IPS DF 6.9 (cell line): ENCODE measurements around the gene TMEM245.

Experiments
- DNase-seq: peaks from one replicate; pipeline ENCODE4 v3.0.0-alpha.2; 2013; ENCODE audit warnings: low read depth, low spot score
- H3K27ac ChIP-seq: one replicate; pipeline ENCODE4 v1.5.1; 2013; ENCODE audit warnings: low read length, control low read depth
- H3K27me3 ChIP-seq: 2 replicates; pipeline ENCODE4 v1.6.1; 2013; ENCODE audit warnings: mild to moderate bottlenecking, low read length; ENCODE audit not compliant: control insufficient read depth, insufficient read depth
- H3K36me3 ChIP-seq: 2 replicates; pipeline ENCODE4 v1.6.1; 2013; ENCODE audit warnings: low read length; ENCODE audit not compliant: control insufficient read depth, insufficient read depth
- H3K4me1 ChIP-seq: 2 replicates; pipeline ENCODE4 v1.6.1; 2013; ENCODE audit warnings: low read length; ENCODE audit not compliant: control insufficient read depth, insufficient read depth
- H3K4me3 ChIP-seq: 2 replicates; pipeline ENCODE4 v1.5.1; 2013; ENCODE audit warnings: mild to moderate bottlenecking, low read length
- H3K9me3 ChIP-seq: 2 replicates; pipeline ENCODE4 v1.6.1; 2013; ENCODE audit warnings: low read length, inconsistent platforms; ENCODE audit not compliant: control insufficient read depth, insufficient read depth
- WGBS: extraction: QIAGEN DNeasy Blood & Tissue Kit; methylation state at CpG from one replicate; pipeline ENCODE4 v1.1.7; 2013; ENCODE audit warnings: mixed read lengths, missing lambda C conversion rate; ENCODE audit not compliant: insufficient read length, insufficient coverage; 5-methylcytosine and 5-hydroxymethylcytosine counted together

The TMEM245 gene

DNA sequence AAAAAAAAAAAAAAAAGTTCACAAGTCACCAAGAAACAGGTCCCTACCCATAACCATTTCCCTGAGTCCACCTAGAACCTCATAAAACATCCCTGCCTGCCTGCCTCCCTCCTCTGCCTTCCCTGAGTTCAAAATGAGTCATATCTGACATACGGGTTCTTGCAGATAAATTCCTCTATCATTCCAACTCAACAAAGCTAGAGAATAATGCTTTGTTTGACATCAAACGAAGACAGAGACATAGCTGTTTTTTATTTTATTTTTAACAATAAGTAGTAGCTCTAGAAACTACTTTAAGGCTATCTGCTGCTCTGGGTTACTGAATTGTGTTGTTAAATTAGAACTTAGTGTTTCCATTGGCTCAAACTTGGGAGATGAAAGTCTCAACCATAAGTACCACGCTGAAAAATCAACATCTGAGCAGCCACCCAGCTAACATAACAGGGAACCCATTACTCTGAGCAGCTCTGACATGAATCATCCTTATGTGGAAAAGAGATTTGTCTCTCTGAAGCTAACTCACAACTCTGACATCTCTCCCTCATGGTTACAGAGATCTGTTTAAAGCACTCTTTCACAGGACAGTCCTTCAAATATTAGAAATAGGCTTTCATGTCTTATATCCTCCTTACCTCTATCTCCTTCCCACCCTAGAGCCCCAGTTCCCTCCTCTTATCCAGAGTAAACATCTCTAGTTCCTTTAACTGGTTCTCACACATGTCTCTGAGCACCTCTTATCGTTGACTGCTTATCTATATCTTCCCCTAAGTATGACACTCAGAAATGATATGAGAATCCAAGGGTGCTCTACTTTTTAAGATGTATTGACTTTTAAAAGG is 12.1 kb downstream of the TMEM245 start:
- no peaks in the 10 kb centered on the region for H3K9me3 ChIP-seq
- DNase-seq, result no peak
- H3K36me3 ChIP-seq, result no peaks in the 10 kb centered on the region
- H3K27me3 ChIP-seq, result no peaks in the 10 kb centered on the region
- no peak overlapping the region for H3K4me3 ChIP-seq
- WGBS, result no CpG with 5 or more reads among the region's 4 CpGs
- H3K27ac ChIP-seq, result no peak overlapping the region
- no peaks in the 10 kb centered on the region for H3K4me1 ChIP-seq

GRCh38 chr9:109101810-109102209 is 17.9 kb downstream of the TMEM245 start:
- DNase-seq, result no peak
- no peak overlapping the region for H3K4me3 ChIP-seq

DNA sequence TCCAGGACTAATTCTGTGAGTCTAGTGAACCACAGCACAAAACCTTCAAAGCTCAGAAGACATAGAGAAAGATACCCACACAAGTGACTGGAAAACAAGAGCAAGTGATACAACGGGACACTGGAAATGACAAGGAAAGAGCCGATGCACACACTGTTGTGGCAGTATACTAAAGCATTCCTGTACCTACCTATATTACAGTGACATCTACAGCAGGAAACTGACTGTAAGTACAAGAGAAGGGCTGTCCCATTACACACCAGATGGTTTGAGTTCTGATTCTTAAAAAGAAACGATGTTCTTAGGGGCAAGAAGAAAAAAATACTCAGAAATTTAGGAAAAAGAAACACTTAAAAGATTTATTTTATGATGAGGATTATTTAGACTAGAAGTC is 18.5 kb downstream of the TMEM245 start:
- Histone ChIP-seq H3K4me1 (peaks cover 4% of the 10 kb centered on the region; the same call in 1 of the 2 replicates), H3K27ac (no peak overlapping the region), H3K36me3 (no peaks in the 10 kb centered on the region), H3K9me3 (no peaks in the 10 kb centered on the region), H3K4me3 (no peak overlapping the region), H3K27me3 (no peaks in the 10 kb centered on the region; the same call in 1 of the 2 replicates)
- WGBS, result no CpG with 5 or more reads among the region's 3 CpGs
- no peak for DNase-seq

More at GRCh38 chr9:109101810-109102209, 17.9 kb downstream of the TMEM245 start:
- no CpG with 5 or more reads among the region's 3 CpGs for WGBS
- peaks cover 4% of the 10 kb centered on the region; the same call in 1 of the 2 replicates for H3K4me1 ChIP-seq
- no peak overlapping the region for H3K27ac ChIP-seq
- no peaks in the 10 kb centered on the region; the same call in 1 of the 2 replicates for H3K27me3 ChIP-seq
- H3K36me3 ChIP-seq, result no peaks in the 10 kb centered on the region
- H3K9me3 ChIP-seq, result no peaks in the 10 kb centered on the region

- Histone ChIP-seq H3K27ac (no peak overlapping the region), H3K9me3 (no peaks in the 10 kb centered on the region), H3K4me3 (no peak overlapping the region), H3K36me3 (no peaks in the 10 kb centered on the region), H3K4me1 (peaks cover 4% of the 10 kb centered on the region; the same call in 1 of the 2 replicates), H3K27me3 (no peaks in the 10 kb centered on the region; the same call in 1 of the 2 replicates)
- no peak for DNase-seq
- no CpG with 5 or more reads among the region's 3 CpGs for WGBS
Observed at GRCh38 chr9:109100543-109101201, 19.1 kb downstream of the TMEM245 start.

DNA sequence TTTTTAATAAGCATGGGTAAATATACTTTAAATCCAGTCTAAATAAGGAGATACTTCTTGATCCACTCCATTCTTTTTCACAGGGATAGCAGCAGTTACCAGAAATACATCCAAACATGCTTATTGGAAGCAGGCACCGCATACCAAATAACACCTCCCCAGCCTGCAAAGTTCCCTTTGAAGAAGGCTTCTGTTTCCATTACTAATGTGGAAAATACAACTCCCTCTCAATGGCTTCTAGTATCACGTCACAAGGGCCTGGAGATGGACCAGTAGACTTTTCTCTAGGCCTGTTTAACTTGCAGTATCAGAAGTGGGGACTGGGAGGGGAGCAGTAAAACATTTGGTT is 20.8 kb downstream of the TMEM245 start:
- no peak overlapping the region for H3K27ac ChIP-seq
- no peaks in the 10 kb centered on the region for H3K36me3 ChIP-seq
- no peak overlapping the region for H3K4me3 ChIP-seq
- H3K27me3 ChIP-seq, result no peaks in the 10 kb centered on the region; the same call in 1 of the 2 replicates
- no peaks in the 10 kb centered on the region for H3K9me3 ChIP-seq
- no CpG with 5 or more reads among the region's 2 CpGs for WGBS
- H3K4me1 ChIP-seq, result peaks cover 4% of the 10 kb centered on the region; the same call in 1 of the 2 replicates
- DNase-seq, result no peak

DNA sequence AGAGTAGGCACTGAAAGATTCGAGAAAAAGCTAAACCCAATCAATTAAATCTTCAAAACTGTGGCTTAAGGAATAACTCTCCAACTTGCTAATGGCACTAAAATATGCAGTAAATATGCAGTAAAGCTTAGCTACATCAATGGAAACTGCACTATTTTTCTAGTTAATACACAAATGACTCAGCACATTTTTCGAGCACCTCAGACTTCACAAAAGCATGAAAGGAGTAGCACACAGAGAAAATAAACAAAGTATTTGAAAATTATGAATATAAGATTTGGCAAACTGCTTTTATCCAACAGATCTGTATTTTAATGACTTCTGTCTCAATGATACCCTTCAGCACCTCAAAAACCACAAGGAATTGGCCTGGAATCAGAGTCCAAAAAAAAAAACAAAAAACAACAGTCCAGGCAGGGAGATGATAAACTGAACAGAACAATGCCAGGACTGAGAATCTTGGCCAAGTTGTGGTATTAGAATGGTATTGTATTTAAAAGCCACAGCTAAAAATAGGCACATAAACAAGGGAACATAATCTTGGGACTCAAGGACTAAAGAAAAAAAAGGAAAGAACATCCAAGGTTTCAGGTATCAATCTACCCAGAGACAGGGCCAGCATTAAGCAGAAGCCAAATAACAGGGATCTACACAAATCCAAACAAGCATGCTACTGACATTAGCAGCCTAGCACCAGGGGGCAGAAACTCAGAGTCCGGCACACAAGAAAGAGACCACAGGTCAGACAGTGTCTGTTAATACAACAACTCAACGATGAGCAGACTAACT is 21.4 kb downstream of the TMEM245 start:
- Histone ChIP-seq H3K36me3 (no peaks in the 10 kb centered on the region), H3K4me1 (peaks cover 4% of the 10 kb centered on the region; the same call in 1 of the 2 replicates), H3K9me3 (no peaks in the 10 kb centered on the region), H3K27ac (no peak overlapping the region), H3K27me3 (no peaks in the 10 kb centered on the region; the same call in 1 of the 2 replicates), H3K4me3 (no peak overlapping the region)
- WGBS, result no CpG with 5 or more reads among the region's 4 CpGs
- no peak for DNase-seq

DNA sequence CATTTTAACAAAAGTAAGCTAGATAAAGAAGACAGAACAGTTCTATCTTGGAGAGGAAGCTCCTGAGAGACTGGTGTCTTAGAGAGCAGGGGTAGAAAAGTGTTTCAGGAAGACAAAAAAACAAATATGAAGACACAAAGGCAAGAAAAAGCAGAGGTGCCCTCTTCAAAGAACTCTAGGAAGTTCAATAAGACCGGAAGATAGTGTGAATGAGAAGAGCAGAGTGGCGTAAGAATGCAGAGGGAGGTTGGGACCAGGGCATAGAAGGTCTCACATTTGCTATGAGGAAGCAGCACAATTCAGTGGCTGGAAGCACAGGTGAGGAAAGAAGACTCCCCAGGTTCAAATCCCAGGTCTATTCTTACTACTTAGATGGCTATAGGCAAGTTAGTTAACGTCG is 22.6 kb downstream of the TMEM245 start:
- no peak overlapping the region for H3K27ac ChIP-seq
- peaks cover 4% of the 10 kb centered on the region; the same call in 1 of the 2 replicates for H3K4me1 ChIP-seq
- no peaks in the 10 kb centered on the region for H3K9me3 ChIP-seq
- no peaks in the 10 kb centered on the region for H3K36me3 ChIP-seq
- no peak overlapping the region for H3K4me3 ChIP-seq
- no peak for DNase-seq
- WGBS, result no CpG with 5 or more reads among the region's 4 CpGs
- no peaks in the 10 kb centered on the region; the same call in 1 of the 2 replicates for H3K27me3 ChIP-seq

GRCh38 chr9:109095321-109095720 is 24.4 kb downstream of the TMEM245 start:
- no peaks in the 10 kb centered on the region; the same call in 1 of the 2 replicates for H3K27me3 ChIP-seq
- DNase-seq, result no peak
- no peak overlapping the region for H3K27ac ChIP-seq
- no CpG with 5 or more reads among the region's 3 CpGs for WGBS
- no peaks in the 10 kb centered on the region for H3K9me3 ChIP-seq
- no peak overlapping the region for H3K4me3 ChIP-seq
- H3K4me1 ChIP-seq, result peaks cover 4% of the 10 kb centered on the region; the same call in 1 of the 2 replicates
- peaks cover 4% of the 10 kb centered on the region; the same call in 1 of the 2 replicates for H3K36me3 ChIP-seq

DNA sequence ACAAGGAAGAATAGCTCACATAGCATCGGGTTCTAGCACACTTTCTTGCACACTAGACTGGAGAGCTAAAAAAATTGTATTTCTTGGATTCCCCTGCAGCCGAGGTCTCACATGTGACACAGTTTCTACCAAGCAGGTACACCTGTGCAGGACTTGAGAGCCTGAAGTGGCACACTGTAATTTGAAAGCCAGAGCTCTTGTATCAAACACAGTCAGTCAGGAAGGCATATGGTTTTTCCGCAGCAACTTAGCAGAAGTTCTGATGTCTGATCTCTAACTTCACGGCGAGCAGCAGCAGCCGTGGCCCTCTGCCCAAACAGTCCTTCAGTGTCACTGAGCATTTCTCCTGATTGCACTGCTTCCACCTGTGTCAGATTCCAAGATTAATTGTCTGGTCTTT is 25.5 kb downstream of the TMEM245 start:
- peaks cover 3% of the 10 kb centered on the region; the same call in 1 of the 2 replicates for H3K4me1 ChIP-seq
- peaks cover 4% of the 10 kb centered on the region; the same call in 1 of the 2 replicates for H3K36me3 ChIP-seq
- H3K27ac ChIP-seq, result no peak overlapping the region
- H3K27me3 ChIP-seq, result no peaks in the 10 kb centered on the region
- no peak for DNase-seq
- no peak overlapping the region for H3K4me3 ChIP-seq
- WGBS, result no CpG with 5 or more reads among the region's 6 CpGs
- no peaks in the 10 kb centered on the region for H3K9me3 ChIP-seq

DNA sequence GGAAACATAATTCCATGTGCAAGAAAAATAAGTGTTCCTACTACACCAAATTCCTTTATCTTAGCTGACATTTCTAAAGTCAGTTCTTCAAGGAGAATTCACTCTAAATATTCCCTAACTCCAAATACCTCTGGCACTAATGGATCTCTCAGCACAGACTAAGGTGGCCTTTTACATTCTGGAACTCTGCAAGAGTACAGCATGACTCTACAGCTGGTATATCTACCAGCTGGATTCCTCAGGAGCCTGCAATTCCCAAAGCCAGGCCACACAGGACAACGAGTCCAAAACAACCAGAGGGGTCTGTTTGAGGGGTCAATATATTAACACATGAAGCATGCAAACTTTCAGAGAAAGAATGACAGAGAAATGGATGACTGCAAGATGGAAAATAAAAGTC is 27.2 kb downstream of the TMEM245 start:
- DNase-seq, result no peak
- H3K36me3 ChIP-seq, result peaks cover 4% of the 10 kb centered on the region; the same call in 1 of the 2 replicates
- WGBS, result no CpG with 5 or more reads among the region's 1 CpG
- H3K4me1 ChIP-seq, result no peaks in the 10 kb centered on the region
- no peaks in the 10 kb centered on the region for H3K9me3 ChIP-seq
- no peak overlapping the region for H3K4me3 ChIP-seq
- H3K27me3 ChIP-seq, result no peaks in the 10 kb centered on the region
- H3K27ac ChIP-seq, result no peak overlapping the region
